ENCODE results near the gene INTS13.

DNA sequence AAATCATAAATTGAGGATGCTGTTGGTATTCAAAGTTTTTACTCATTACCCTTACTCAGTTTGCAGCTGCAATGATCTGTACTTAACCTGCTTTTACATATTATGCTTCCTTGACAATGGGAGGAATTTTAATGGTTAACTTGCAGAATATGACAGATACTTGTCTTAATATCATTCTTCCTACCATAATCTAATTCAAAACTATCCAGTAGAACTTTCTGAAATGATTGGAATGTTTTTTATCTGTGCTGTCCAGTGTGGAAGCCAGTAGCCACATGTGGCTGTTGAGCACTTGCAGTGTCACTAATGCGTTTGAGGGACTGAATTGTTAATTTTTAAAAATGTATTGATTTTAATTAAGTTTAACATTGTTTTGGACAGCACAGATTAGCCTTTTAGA is 24.0 kb upstream of the INTS13 start:
- no peak for TF ChIP-seq EZH2 (IDR thresholded peaks at IDR 0.05)
- TF ChIP-seq POLR2AphosphoS5 (IDR thresholded peaks at IDR 0.05; ENCODE audit: borderline replicate concordance, low read depth, low read length) = no peak
